ENCODE results near the gene ZFYVE21.
"Not testable (repeated sequence)": the region's sequence is repeated elsewhere in the genome, so short reads cannot be mapped to it uniquely, and the experiment has no call there.

Gene ZFYVE21

DNA sequence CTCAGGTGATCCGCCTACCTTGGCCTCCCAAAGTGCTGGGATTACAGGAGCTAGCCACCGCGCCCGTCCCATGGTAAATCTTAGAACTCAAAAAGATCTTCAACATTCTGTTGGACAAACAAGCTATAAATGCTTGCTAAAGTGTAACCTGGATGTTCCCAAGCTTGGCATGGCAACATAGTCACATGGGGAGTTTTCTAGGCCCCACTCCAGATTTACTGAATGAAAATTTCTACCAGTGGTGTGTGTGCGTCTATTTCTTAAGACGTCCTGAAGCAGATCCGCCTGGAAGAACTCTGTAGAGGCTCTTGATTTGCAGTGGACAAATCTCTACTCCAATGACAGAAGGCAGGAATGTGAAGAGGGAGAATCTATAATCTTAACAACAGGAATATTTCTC, 59.9 kb downstream of the ZFYVE21 start:
- POLR2A ChIA-PET: no interaction called here
- H3K4me3 ChIP-seq (ENCODE audit: low read depth, low read length): no peak overlapping the region
- CTCF ChIA-PET: no interaction called here
- DNase-seq (ENCODE audit: low read depth, low spot score): no peak
- TF ChIP-seq, protein P1, sequence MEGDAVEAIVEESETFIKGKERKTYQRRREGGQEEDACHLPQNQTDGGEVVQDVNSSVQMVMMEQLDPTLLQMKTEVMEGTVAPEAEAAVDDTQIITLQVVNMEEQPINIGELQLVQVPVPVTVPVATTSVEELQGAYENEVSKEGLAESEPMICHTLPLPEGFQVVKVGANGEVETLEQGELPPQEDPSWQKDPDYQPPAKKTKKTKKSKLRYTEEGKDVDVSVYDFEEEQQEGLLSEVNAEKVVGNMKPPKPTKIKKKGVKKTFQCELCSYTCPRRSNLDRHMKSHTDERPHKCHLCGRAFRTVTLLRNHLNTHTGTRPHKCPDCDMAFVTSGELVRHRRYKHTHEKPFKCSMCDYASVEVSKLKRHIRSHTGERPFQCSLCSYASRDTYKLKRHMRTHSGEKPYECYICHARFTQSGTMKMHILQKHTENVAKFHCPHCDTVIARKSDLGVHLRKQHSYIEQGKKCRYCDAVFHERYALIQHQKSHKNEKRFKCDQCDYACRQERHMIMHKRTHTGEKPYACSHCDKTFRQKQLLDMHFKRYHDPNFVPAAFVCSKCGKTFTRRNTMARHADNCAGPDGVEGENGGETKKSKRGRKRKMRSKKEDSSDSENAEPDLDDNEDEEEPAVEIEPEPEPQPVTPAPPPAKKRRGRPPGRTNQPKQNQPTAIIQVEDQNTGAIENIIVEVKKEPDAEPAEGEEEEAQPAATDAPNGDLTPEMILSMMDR (IDR thresholded peaks at IDR 0.05; ENCODE audit: insufficient read depth, low read length, missing control alignments): no peak

DNA sequence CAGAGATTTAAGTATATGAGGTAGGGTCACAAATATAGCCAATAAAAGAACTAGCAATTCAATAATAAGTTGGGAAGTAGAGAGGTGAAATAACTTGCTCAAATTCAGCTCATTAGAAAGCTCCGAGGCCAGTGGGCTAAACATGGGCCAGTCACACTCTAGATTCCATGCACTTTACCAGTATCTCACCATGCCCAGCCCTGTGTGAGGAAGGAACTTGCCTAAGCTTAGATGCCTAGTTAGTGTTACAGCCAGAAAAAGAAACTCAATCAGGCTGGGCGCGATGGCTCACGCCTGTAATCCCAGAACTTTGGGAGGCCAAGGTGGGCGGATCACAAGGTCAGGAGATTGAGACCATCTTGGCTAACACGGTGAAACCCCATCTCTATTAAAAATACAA, 60.7 kb downstream of the ZFYVE21 start:
- POLR2A ChIA-PET; H3K4me3 ChIP-seq (ENCODE audit: low read depth, low read length); DNase-seq (ENCODE audit: low read depth, low spot score): not testable (repeated sequence)
- CTCF ChIA-PET: interaction anchor here (1.1 kb wide), 1 partner anchor 32 kb away, joined by 4 read pairs; no protein-coding TSS in a partner anchor

DNA sequence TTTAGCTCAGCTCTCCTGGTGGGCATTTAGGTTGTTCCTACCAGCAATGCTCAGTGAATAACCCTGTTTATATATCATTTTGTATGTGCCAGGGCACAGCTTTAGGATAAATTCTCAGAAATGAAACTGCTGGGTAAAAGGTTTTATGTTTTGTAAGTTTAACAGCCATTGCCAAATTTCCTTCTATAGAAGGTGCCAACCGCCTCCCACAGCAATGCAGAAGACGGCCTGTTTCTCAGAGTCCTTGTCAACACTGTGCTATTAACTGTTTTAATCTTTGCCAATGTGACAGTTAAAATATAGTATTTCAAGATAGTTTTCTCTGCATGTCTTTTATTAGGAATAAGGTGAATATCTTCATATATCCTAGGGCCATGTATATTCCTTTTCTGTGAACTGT, 66.8 kb downstream of the ZFYVE21 start:
- CTCF ChIA-PET: interaction anchor here (1.5 kb wide), 1 partner anchor 128 kb away, joined by 6 read pairs; no protein-coding TSS in a partner anchor
- TF ChIP-seq, protein P1 (IDR thresholded peaks at IDR 0.05; ENCODE audit: insufficient read depth, low read length, missing control alignments): no peak
- no peak for DNase-seq (ENCODE audit: low read depth, low spot score)
- POLR2A ChIA-PET: no interaction called here
- no peak overlapping the region for H3K4me3 ChIP-seq (ENCODE audit: low read depth, low read length)

Measured in AG04449 (cell line).